Upper lobe of left lung (tissue), 4 donors: Measurements from ENCODE around the gene COQ5.

Experiments
- EP300 ChIP-seq, 4 donors: sonication (generic); formaldehyde crosslinking; IDR thresholded peaks; one replicate each; pipeline ENCODE4 v1.5.1; 2017; ENCODE audit warnings: antibody characterized with exemption in 4 of 4, control low read depth in 2 of 4
- POLR2A ChIP-seq, 4 donors: fragments of 450-650 bp; IDR thresholded peaks; one replicate each; pipeline ENCODE4 v1.5.1; 2016 to 2017; ENCODE audit warnings: antibody characterized with exemption in 4 of 4, mild to moderate bottlenecking in 2 of 4
- TF ChIP-seq, protein P1 (sequence below), 6 experiments: fragments of 450-650 bp in 4 of 6; fragments of 200-600 bp in 2 of 6; sonication (generic) in 2 of 6; IDR thresholded peaks; one replicate each; pipeline ENCODE4 v1.5.1; 2016 to 2019; ENCODE audit warnings: antibody characterized with exemption in 6 of 6

DNA sequence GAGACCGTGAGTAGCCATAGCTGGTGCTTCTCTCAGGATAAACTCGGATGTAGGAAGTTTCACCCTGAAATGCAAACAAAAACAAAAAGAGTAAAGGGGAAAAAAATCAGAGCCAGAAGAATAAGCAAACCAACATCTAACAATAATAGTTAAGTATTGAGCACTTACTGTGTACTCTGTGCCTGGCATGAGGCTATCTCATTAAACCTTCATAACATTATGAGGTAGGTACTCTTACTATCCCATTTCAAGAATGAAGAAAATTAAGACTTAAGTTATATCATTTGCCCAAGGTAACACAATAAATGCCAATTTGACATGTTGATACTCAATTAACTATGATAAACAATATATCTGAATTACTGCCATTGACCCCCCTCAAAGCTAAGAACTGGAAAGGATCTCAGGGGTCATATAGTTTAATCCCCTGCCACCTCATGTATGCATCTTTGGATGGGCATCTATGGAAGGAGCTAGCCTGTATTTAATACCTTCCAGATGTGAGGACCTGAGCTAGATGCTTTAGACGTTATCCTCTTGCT is 66.8 kb downstream of the COQ5 start:
- TF ChIP-seq, protein P1, sequence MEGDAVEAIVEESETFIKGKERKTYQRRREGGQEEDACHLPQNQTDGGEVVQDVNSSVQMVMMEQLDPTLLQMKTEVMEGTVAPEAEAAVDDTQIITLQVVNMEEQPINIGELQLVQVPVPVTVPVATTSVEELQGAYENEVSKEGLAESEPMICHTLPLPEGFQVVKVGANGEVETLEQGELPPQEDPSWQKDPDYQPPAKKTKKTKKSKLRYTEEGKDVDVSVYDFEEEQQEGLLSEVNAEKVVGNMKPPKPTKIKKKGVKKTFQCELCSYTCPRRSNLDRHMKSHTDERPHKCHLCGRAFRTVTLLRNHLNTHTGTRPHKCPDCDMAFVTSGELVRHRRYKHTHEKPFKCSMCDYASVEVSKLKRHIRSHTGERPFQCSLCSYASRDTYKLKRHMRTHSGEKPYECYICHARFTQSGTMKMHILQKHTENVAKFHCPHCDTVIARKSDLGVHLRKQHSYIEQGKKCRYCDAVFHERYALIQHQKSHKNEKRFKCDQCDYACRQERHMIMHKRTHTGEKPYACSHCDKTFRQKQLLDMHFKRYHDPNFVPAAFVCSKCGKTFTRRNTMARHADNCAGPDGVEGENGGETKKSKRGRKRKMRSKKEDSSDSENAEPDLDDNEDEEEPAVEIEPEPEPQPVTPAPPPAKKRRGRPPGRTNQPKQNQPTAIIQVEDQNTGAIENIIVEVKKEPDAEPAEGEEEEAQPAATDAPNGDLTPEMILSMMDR (IDR thresholded peaks at IDR 0.05), result no peak
- TF ChIP-seq POLR2A (IDR thresholded peaks at IDR 0.05) (no peak), EP300 (IDR thresholded peaks at IDR 0.05) (no peak)
